ENCODE results near the gene CASK. TPM values are rescaled to one million over a fixed set of nuclear protein-coding genes. Genes with fewer than 3 reads are reported as not detected.

CASK gene
- total and polyA plus RNA-seq, 4 donors: 3.6 to 14.8 (median 6.2) TPM

GRCh38 chrX:41526925-41527324, 396.4 kb downstream of the CASK start:
- no peaks in the 10 kb centered on the region for H3K9me3 ChIP-seq (ENCODE audit: control insufficient read depth in 4 of 4, low read length in 3 of 4)
- H3K9ac ChIP-seq (ENCODE audit: low read depth in 1 of 2, low read length in 2 of 2): no peak overlapping the region
- no peak overlapping the region for H3K27ac ChIP-seq (ENCODE audit: low read depth in 1 of 2, low read length in 2 of 2)
- H3K27me3 ChIP-seq (ENCODE audit: control insufficient read depth in 4 of 4, insufficient read depth in 4 of 4, low read length in 3 of 4): peaks cover 0 to 3% (median 0%) of the 10 kb centered on the region in 4 donors
- H3K4me3 ChIP-seq (ENCODE audit: low read depth in 1 of 3, low read length in 3 of 3): no peak overlapping the region
- peaks cover 0 to 8% (median 0%) of the 10 kb centered on the region in 4 donors for H3K36me3 ChIP-seq (ENCODE audit: control insufficient read depth in 4 of 4, insufficient read depth in 3 of 4, low read depth in 1 of 4, low read length in 3 of 4)
- no peaks in the 10 kb centered on the region for H3K4me1 ChIP-seq (ENCODE audit: control insufficient read depth in 4 of 4, insufficient read depth in 4 of 4, low read length in 3 of 4)
- WGBS: 83% methylated on average over 5 of the region's 5 CpGs
- no peak for DNase-seq (ENCODE audit: low spot score)
- TF ChIP-seq RXRA (IDR thresholded peaks at IDR 0.05) (no peak), TAF1 (conservative IDR thresholded peaks at IDR 0.05) (no peak), MAX (IDR thresholded peaks at IDR 0.05) (no peak), HNF4A (conservative IDR thresholded peaks at IDR 0.05) (no peak), EGR1 (IDR thresholded peaks at IDR 0.05; ENCODE audit: low read depth in 2 of 2) (no peak), YY1 (IDR thresholded peaks at IDR 0.05) (no peak), NR2F2 (IDR thresholded peaks at IDR 0.05) (no peak), GABPA (IDR thresholded peaks at IDR 0.05 in 1 of 2, conservative IDR thresholded peaks at IDR 0.05 in 1 of 2) (no peak), RAD21 (IDR thresholded peaks at IDR 0.05) (no peak), HNF4G (IDR thresholded peaks at IDR 0.05) (no peak), FOXA2 (IDR thresholded peaks at IDR 0.05) (no peak), SP1 (IDR thresholded peaks at IDR 0.05) (no peak)
- TF ChIP-seq, protein P1, sequence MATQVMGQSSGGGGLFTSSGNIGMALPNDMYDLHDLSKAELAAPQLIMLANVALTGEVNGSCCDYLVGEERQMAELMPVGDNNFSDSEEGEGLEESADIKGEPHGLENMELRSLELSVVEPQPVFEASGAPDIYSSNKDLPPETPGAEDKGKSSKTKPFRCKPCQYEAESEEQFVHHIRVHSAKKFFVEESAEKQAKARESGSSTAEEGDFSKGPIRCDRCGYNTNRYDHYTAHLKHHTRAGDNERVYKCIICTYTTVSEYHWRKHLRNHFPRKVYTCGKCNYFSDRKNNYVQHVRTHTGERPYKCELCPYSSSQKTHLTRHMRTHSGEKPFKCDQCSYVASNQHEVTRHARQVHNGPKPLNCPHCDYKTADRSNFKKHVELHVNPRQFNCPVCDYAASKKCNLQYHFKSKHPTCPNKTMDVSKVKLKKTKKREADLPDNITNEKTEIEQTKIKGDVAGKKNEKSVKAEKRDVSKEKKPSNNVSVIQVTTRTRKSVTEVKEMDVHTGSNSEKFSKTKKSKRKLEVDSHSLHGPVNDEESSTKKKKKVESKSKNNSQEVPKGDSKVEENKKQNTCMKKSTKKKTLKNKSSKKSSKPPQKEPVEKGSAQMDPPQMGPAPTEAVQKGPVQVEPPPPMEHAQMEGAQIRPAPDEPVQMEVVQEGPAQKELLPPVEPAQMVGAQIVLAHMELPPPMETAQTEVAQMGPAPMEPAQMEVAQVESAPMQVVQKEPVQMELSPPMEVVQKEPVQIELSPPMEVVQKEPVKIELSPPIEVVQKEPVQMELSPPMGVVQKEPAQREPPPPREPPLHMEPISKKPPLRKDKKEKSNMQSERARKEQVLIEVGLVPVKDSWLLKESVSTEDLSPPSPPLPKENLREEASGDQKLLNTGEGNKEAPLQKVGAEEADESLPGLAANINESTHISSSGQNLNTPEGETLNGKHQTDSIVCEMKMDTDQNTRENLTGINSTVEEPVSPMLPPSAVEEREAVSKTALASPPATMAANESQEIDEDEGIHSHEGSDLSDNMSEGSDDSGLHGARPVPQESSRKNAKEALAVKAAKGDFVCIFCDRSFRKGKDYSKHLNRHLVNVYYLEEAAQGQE (IDR thresholded peaks at IDR 0.05): no peak
- TF ChIP-seq, protein P2, sequence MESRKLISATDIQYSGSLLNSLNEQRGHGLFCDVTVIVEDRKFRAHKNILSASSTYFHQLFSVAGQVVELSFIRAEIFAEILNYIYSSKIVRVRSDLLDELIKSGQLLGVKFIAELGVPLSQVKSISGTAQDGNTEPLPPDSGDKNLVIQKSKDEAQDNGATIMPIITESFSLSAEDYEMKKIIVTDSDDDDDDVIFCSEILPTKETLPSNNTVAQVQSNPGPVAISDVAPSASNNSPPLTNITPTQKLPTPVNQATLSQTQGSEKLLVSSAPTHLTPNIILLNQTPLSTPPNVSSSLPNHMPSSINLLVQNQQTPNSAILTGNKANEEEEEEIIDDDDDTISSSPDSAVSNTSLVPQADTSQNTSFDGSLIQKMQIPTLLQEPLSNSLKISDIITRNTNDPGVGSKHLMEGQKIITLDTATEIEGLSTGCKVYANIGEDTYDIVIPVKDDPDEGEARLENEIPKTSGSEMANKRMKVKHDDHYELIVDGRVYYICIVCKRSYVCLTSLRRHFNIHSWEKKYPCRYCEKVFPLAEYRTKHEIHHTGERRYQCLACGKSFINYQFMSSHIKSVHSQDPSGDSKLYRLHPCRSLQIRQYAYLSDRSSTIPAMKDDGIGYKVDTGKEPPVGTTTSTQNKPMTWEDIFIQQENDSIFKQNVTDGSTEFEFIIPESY (IDR thresholded peaks at IDR 0.05): no peak
- TF ChIP-seq, protein P3, sequence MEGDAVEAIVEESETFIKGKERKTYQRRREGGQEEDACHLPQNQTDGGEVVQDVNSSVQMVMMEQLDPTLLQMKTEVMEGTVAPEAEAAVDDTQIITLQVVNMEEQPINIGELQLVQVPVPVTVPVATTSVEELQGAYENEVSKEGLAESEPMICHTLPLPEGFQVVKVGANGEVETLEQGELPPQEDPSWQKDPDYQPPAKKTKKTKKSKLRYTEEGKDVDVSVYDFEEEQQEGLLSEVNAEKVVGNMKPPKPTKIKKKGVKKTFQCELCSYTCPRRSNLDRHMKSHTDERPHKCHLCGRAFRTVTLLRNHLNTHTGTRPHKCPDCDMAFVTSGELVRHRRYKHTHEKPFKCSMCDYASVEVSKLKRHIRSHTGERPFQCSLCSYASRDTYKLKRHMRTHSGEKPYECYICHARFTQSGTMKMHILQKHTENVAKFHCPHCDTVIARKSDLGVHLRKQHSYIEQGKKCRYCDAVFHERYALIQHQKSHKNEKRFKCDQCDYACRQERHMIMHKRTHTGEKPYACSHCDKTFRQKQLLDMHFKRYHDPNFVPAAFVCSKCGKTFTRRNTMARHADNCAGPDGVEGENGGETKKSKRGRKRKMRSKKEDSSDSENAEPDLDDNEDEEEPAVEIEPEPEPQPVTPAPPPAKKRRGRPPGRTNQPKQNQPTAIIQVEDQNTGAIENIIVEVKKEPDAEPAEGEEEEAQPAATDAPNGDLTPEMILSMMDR (IDR thresholded peaks at IDR 0.05; ENCODE audit: low read depth, low read length, missing input control): no peak

DNA sequence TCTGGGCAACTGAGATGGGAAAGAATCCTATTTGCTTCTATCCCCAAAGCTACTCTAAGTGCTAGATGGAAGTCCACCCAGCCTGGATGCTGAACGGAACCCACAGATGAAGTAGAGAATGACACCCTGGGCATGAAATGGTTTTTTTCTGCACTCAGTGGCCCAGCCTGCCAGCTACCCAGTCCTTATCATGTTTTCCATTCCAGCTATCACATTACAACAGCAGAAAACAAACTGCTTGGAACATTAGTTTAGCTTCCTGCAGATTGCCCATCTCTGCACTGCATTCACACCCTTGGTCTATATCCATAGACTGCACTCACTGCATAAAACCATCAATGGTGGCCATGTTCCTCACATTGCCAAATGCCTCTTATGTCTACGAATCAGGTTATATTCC, 397.1 kb downstream of the CASK start:
- WGBS: 77% methylated on average over 2 of the region's 2 CpGs
- Histone ChIP-seq H3K27ac (ENCODE audit: low read depth in 1 of 2, low read length in 2 of 2) (no peak overlapping the region), H3K36me3 (ENCODE audit: control insufficient read depth in 4 of 4, insufficient read depth in 3 of 4, low read depth in 1 of 4, low read length in 3 of 4) (peaks cover 0 to 8% (median 0%) of the 10 kb centered on the region in 4 donors)

More for the DNA sequence above, 397.1 kb downstream of the CASK start:
- no peaks in the 10 kb centered on the region for H3K9me3 ChIP-seq (ENCODE audit: control insufficient read depth in 4 of 4, low read length in 3 of 4)
- H3K9ac ChIP-seq (ENCODE audit: low read depth in 1 of 2, low read length in 2 of 2): no peak overlapping the region
- DNase-seq (ENCODE audit: low spot score): no peak
- peaks cover 0 to 3% (median 0%) of the 10 kb centered on the region in 4 donors for H3K27me3 ChIP-seq (ENCODE audit: control insufficient read depth in 4 of 4, insufficient read depth in 4 of 4, low read length in 3 of 4)
- TF ChIP-seq MAX (IDR thresholded peaks at IDR 0.05) (no peak), EGR1 (IDR thresholded peaks at IDR 0.05; ENCODE audit: low read depth in 2 of 2) (no peak), GABPA (IDR thresholded peaks at IDR 0.05 in 1 of 2, conservative IDR thresholded peaks at IDR 0.05 in 1 of 2) (no peak), HNF4A (conservative IDR thresholded peaks at IDR 0.05) (no peak), FOXA1 (IDR thresholded peaks at IDR 0.05) (no peak), TAF1 (conservative IDR thresholded peaks at IDR 0.05) (no peak), NR2F2 (IDR thresholded peaks at IDR 0.05) (no peak), HNF4G (IDR thresholded peaks at IDR 0.05) (no peak), RAD21 (IDR thresholded peaks at IDR 0.05) (no peak)
- TF ChIP-seq, protein P3 (IDR thresholded peaks at IDR 0.05; ENCODE audit: low read depth, low read length, missing input control): no peak
- H3K4me1 ChIP-seq (ENCODE audit: control insufficient read depth in 4 of 4, insufficient read depth in 4 of 4, low read length in 3 of 4): no peaks in the 10 kb centered on the region
- H3K4me3 ChIP-seq (ENCODE audit: low read depth in 1 of 3, low read length in 3 of 3): no peak overlapping the region
